GM21515 (cell line): Measurements from ENCODE around the gene DOHH.
A peak's percentile ranks its signal among the peaks of the same experiment; 100 is the strongest.

Source experiments
- ATAC-seq: cut with Tn5 transposase; IDR thresholded peaks from one replicate; pipeline ENCODE4 v1.9.1; 2021; ENCODE audit not compliant: unreplicated experiment

Gene DOHH

DNA sequence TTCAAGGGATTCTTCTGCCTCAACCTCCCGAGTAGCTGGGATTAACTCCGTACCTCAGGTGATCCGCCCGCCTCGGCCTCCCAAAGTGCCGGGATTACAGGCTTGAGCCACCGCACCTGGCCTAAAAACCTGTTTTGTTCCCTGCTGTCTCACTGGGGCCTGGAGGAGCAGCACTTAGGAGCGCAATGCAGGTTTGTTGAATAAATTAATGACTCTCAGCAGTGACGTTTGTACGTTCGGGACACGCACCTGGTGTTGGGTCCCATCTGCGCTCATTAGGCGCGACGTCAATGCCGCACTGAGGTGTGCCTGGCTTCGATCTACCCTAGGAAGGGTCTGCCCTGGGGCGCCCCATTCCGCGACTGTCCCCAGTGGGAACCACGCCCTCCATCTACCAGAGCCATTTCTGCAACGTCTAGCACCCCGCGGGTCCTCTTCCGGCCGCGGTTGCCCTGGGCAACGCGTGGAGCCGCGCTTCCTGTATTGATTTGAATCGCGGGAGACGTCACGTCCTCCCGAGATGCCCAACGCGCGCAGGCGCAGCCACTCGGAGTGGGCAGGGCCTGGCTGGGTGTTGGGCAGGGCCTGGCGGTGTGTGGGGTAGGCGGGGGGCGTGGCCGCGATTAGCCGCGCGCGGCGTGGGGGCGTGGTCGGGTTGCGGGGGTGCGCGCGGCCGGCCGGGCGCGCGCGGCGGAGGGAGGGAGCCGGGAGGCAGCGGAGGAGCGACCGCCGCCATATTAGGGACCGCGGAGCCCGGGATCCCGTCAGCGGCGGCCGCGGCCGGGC lies 5.3 kb upstream of the DOHH start, which contains the start of gene FZR1:
Gene FZR1 (plus strand): TSS at position 714 of the 786 bp plus-strand sequence. CDS start 16,679 bp downstream, outside the sequence.
- peak; percentile 81 for ATAC-seq

DNA sequence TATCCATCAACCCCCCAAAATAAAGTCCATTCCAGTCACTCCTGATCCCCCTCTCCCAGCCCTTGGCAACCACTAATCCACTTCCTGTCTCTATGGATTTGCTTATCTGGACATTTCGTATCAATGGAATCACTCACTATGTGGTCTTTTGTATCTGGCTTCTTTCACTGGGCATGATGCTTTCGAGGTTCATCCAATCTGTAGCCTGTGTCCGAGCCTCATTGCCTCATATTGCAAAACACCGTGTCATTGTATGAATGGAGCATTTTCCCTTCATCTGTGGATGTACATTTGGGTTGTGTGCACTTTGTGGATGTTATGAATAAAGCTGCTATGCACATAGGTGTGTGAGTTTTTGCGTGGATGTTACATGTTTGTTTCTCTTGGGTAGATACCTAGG lies 4.3 kb upstream of the DOHH start:
- no peak for ATAC-seq

GRCh38 chr19:3503036-3503572 lies 2.6 kb upstream of the DOHH start:
- ATAC-seq = no peak

DNA sequence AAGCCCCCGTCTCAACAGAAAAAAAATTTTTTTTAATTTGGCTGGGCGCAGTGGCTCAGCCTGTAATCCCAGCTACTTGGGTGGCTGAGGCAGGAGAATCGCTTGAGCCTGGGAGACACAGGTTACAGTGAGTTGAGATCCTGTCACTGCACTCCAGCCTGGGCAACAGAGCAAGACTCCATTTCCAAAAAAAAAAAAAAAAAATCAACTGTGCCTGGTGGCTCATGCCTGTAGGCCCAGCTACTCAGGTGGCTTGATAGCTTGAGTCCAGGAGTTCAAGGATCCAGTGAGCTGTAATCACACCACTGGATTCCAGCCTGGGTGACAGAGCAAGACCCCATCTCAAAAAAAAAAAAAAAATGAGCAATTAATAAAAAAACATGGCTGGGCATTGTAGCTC lies 1.3 kb upstream of the DOHH start:
- ATAC-seq = no peak

DNA sequence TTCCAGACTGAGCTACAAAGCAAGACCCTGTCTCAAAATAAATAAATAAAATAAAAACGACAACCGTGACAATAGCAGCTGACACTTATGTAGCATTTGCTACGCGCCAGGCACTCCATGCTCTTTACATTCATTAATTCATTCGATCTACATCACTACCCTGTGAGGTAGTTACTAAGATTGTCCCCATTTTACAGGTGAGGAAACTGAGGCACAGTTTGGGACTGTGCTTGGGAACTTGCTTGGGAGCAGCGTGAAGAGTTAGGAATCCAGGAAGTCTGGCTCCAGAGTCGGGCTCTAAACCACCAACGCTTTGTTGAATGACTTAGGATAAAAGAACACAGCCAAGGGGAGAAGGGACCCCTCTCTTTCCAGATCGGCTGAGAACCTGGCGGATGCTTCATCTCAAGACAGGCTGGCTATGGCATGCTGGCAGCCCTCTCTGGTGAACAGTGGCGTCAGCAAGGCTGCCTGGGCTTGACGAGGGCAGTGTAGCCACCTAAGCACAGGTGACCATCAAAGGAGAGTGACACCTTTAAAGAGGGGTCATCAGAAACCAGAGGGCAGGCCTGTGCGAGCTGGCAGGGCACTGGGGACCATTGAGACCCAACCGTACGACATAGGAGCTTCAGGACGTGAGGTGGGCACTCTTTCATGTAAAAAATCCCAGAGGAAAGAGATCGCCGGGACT lies 591 bp downstream of the DOHH start:
- ATAC-seq = peak; percentile 12

- no peak for ATAC-seq
These were observed 2.5 kb downstream of the DOHH start for GRCh38 chr19:3497757-3498520.

DNA sequence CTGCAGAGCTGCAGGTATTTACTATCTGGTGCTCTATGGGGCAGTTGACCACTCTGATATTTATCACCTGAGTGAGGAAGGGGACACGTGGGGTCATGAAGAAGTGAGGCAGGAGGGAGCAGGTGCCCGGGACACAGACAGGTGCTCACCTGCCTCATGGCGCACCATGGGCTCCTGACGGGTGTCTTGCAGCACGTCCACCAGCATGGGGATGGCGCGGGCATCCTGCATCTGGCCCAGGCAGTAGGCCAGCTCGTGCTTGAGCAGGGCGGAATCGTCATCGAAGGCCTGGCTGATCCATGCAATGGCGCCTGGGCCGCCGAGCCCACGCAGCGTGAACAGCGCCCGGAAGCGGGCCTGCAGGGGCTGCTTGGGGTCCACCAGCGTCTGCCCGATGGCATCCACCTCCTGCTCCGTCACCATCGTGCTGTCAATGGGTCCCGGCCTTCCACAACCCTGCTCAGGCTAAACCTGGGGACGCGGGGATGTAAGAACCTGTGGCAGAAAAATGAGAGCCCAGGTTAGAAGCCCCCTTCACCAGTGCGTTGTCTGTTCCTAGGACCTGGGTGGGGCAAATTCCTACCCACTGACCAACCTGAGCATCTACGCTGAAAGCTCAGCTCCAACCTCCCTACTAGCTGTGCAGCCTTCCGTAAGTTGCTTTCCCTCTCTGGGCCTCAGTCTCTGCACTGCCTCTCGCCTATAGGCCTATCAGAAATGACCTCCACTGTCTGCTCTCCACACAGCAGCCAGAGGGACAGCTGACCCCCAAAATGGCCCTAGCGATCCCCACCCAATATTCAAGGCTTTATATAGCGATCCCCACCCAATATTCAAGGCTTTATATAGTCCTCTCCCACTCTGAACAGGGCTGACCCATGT lies 3.8 kb downstream of the DOHH start:
- ATAC-seq = no peak

GRCh38 chr19:3494559-3494958 lies 5.9 kb downstream of the DOHH start:
- ATAC-seq = no peak

GRCh38 chr19:3494051-3494450 lies 6.4 kb downstream of the DOHH start:
- ATAC-seq = no peak

DNA sequence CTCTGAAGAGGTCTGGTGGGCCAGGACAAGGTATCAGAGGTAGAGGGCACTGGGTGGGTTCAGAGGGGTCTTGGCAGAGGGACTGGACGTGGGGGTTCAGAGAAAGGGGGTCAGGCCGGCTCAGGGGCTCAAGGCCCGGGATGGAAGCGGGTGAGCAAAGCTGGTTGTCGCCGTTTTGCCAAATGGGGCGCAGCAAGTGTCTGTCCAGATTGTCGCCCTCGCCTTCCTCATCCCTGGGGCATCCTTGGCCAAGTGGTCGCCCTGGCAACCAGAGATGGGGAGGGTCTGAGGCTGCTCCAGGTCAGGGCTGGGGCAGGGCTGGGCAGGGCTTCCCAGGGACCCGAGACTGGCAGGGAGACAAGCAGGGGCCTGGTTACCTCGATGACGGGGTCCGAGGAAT lies 6.8 kb downstream of the DOHH start:
- ATAC-seq = no peak

GRCh38 chr19:3492919-3493318 lies 7.6 kb downstream of the DOHH start:
- no peak for ATAC-seq

GRCh38 chr19:3492131-3492839 lies 8.2 kb downstream of the DOHH start:
- ATAC-seq = no peak

- no peak for ATAC-seq
These were observed 8.9 kb downstream of the DOHH start for GRCh38 chr19:3491396-3492119.

DNA sequence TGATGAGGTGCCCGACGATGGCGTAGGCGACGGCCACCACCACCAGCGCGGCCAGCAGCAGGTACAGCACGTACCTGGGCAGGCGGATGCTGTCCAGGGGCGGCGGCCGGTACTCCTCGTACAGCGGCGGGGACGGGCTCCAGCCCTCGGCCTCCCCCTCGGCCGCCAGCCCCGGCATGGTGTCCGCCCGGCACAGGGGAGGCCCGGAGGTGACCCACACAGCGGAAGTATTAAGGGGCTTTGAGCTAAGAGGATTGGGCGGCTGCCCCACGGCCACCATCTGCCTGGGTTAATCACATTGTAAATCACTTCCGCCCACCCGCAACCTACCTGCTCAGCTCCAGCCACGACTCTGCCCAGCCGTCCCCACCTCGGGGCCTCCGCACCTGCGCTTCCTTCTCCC lies 17.2 kb downstream of the DOHH start, which contains the start of gene SMIM44:
Gene SMIM44 (minus strand): TSS at position 216 of the 403 bp plus-strand sequence. CDS start 38 bp downstream, at position 178.
- ATAC-seq = no peak

DNA sequence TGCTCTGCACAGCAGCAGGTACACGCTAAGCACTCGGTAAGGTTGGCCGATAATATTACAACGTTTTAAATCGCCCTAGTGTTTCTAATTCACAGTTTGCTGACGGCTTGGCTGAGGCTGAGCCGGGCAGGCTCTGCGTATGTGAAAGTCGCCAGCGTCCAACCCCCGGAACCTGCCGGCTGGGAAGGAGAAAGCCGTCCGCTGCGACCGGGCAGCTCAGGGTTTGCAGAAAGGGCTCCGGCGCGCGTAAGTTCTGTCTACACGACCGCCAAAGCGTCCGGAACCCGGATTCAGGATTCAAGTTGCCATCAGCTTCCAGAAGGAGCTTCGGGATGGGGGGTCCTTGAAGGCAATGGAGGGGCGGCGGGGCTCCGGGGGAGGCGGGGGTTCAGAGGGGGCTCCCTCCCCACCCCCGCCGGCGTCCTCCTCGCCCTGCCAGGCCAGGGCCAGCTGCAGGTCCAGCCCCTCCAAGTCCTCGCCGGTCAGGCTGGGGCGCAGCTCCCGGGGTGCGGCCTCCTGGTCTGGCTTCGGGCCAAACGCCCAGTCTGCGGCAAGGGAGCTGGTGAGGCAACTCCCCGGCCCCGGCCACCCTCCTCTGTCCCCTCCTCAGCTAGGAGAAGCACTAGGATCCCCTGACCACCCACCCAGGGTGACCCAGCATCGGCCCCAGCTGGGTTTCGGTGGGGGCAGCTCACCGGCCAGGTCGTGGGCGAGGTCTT lies 17.8 kb downstream of the DOHH start:
- ATAC-seq = no peak

DNA sequence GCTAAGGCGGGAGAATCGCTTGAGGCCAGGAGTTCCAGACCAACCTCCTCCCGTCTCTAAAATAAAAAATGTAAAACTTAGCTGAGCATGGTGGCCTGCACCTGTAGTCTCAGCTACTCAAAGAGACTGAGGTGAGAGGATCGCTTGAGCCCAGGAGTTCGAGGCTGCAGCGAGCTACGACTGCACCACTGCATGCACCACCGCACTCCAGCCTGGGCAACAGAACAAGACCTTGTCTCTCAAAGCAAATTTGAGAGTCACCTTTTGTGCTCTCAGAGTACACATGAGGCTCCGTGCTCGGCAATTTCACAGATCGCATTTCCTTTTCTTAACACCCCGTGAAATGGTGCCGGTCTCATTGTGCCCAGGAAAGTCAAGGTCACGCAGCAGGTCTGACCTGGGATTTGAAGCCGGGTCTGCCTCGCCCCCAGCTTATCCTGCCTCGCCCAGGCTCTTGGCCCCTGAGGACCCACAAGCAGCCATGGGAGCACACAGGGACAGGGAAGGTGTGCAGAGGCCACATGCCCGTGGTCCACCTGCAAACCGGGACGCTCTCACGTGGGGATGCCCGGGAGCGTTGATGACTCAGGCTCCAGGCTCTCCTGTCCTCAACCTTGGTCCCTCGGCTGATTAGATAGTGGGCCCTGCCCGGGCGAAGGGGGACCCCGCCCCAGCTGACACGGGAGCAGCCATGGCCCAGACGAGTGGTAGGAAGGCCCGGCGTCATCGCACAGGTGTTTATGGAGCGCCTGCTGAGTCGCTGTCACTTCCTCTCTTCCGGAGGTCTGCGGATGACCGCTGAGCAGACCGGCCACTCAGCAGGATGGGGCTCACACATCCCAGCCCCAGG lies 19.0 kb downstream of the DOHH start:
- no peak for ATAC-seq

- ATAC-seq = no peak
These were observed 19.9 kb downstream of the DOHH start, which contains the start of gene SMIM24 for GRCh38 chr19:3480383-3481091. TSS of gene SMIM24 (minus strand) at chr19:3480525. CDS start at chr19:3480463, 62 bp downstream.
